Astrocyte of the cerebellum (primary cell): ENCODE measurements around the gene RASAL2.
A peak's percentile ranks its signal among the peaks of the same experiment; 100 is the strongest.
"Not testable (repeated sequence)": the region's sequence is repeated elsewhere in the genome, so short reads cannot be mapped to it uniquely, and the experiment has no call there.

Experiments
- DNase-seq: peaks from one replicate; pipeline ENCODE4 v3.0.0-alpha.2; 2011; ENCODE audit warnings: low read depth
- H3K4me3 ChIP-seq: 2 replicates; pipeline ENCODE4 v1.5.1; 2011; ENCODE audit warnings: mild to moderate bottlenecking, low read depth, low read length, moderate library complexity
- CTCF ChIP-seq: IDR thresholded peaks from 2 replicates; pipeline ENCODE4 v1.5.1; 2012; ENCODE audit warnings: low read length, low read depth, moderate library complexity, mild to moderate bottlenecking; ENCODE audit errors: missing control alignments
- in situ Hi-C: cut with HindIII; loops from 2 replicates; pipeline ENCODE4 v1.10.0; 2017; ENCODE audit warnings: low sequenced_read_pairs

The RASAL2 gene

GRCh38 chr1:178301141-178301540, 207.2 kb downstream of the RASAL2 start:
- in situ Hi-C loops: no loop called here
- no peak overlapping the region for H3K4me3 ChIP-seq
- no peak for DNase-seq
- TF ChIP-seq CTCF: no peak

GRCh38 chr1:178307264-178307663, 213.4 kb downstream of the RASAL2 start:
- no peak overlapping the region for H3K4me3 ChIP-seq
- DNase-seq: no peak
- in situ Hi-C loops: no loop called here
- TF ChIP-seq CTCF: no peak

GRCh38 chr1:178308438-178308837, 214.5 kb downstream of the RASAL2 start:
- DNase-seq: no peak
- no peak overlapping the region for H3K4me3 ChIP-seq
- no peak for TF ChIP-seq CTCF
- in situ Hi-C loops: no loop called here

GRCh38 chr1:178310685-178311105, 216.8 kb downstream of the RASAL2 start:
- peak; percentile 44 for DNase-seq
- H3K4me3 ChIP-seq: no peak overlapping the region
- in situ Hi-C loops: no loop called here
- peak; percentile 55 for TF ChIP-seq CTCF

- peak; percentile 37 for DNase-seq
- in situ Hi-C loops: no loop called here
- H3K4me3 ChIP-seq: no peak overlapping the region
- TF ChIP-seq CTCF: no peak
Observed at GRCh38 chr1:178311164-178311563, 217.3 kb downstream of the RASAL2 start.

- DNase-seq, H3K4me3 ChIP-seq: not testable (repeated sequence)
- in situ Hi-C loops: loop anchor here (10.0 kb wide), 1 partner anchor 154 kb away; no protein-coding TSS in a partner anchor
Observed at GRCh38 chr1:178320280-178320982, 226.5 kb downstream of the RASAL2 start.

GRCh38 chr1:178323067-178323466, 229.2 kb downstream of the RASAL2 start:
- TF ChIP-seq CTCF: no peak
- no peak overlapping the region for H3K4me3 ChIP-seq
- no peak for DNase-seq
- in situ Hi-C loops: loop anchor here (10.0 kb wide), 1 partner anchor 152 kb away; no protein-coding TSS in a partner anchor
